T-helper 2 cell (primary cell): Measurements from ENCODE around the gene MYO18A.
"Not testable (repeated sequence)": the region's sequence is repeated elsewhere in the genome, so short reads cannot be mapped to it uniquely, and the experiment has no call there.

Source experiments
- DNase-seq, 5 experiments: peaks; one replicate each; pipeline versions ENCODE4 v3.0.0 to v3.0.0-alpha.2; 2012 to 2022
- total RNA-seq, 2 donors: gene quantifications; one replicate each; lab custom pipeline; 2026; lab: John Stamatoyannopoulos, UW

Gene MYO18A, protein sequence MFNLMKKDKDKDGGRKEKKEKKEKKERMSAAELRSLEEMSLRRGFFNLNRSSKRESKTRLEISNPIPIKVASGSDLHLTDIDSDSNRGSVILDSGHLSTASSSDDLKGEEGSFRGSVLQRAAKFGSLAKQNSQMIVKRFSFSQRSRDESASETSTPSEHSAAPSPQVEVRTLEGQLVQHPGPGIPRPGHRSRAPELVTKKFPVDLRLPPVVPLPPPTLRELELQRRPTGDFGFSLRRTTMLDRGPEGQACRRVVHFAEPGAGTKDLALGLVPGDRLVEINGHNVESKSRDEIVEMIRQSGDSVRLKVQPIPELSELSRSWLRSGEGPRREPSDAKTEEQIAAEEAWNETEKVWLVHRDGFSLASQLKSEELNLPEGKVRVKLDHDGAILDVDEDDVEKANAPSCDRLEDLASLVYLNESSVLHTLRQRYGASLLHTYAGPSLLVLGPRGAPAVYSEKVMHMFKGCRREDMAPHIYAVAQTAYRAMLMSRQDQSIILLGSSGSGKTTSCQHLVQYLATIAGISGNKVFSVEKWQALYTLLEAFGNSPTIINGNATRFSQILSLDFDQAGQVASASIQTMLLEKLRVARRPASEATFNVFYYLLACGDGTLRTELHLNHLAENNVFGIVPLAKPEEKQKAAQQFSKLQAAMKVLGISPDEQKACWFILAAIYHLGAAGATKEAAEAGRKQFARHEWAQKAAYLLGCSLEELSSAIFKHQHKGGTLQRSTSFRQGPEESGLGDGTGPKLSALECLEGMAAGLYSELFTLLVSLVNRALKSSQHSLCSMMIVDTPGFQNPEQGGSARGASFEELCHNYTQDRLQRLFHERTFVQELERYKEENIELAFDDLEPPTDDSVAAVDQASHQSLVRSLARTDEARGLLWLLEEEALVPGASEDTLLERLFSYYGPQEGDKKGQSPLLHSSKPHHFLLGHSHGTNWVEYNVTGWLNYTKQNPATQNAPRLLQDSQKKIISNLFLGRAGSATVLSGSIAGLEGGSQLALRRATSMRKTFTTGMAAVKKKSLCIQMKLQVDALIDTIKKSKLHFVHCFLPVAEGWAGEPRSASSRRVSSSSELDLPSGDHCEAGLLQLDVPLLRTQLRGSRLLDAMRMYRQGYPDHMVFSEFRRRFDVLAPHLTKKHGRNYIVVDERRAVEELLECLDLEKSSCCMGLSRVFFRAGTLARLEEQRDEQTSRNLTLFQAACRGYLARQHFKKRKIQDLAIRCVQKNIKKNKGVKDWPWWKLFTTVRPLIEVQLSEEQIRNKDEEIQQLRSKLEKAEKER (N-terminal part only)
- 250 to 408 reads per million in 2 donors for total RNA-seq

DNA sequence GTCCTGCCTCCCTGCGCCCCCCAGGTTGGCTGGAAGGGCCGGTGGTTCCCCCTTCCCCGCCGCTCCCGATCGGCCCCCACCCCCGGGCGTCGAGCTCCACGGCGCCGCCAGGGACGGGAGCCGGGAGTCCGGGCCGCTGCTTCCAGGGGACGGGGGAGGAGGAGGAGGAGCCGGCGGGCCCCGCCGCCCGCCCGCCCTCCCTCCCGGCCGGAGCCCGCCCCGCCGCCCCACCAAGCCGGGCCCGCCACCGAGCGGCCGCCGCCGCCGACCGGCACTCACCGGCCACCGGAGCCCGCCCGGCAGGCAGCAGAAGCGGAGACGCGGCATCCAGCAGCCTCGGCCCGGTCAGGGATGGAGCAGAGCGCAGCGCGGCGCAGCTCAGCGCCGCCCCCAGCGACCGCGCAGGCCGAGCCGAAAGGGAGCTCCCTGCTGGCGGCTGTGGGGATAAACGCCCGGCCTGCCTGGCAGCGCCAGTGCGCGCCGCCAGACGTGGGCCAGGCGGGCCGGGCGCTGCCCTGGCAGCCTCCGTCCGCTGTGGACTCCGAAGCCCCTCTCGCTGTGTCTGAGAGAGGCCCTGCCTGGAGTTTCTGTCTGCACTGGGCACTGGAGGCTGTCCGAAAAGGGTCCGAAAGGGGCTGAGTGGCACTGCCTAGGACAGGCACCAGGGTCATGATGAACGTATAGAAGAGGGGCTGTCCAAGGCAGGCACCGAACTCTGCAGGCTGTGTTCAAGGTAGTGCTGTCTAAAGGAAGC lies at the start of gene MYO18A:
Gene MYO18A, minus strand, starts transcription at position 365 of the 754 bp plus-strand sequence. CDS start 13,458 bp downstream, outside the sequence.
- DNase-seq: peak; percentile 58 to 82 (median 68)

DNA sequence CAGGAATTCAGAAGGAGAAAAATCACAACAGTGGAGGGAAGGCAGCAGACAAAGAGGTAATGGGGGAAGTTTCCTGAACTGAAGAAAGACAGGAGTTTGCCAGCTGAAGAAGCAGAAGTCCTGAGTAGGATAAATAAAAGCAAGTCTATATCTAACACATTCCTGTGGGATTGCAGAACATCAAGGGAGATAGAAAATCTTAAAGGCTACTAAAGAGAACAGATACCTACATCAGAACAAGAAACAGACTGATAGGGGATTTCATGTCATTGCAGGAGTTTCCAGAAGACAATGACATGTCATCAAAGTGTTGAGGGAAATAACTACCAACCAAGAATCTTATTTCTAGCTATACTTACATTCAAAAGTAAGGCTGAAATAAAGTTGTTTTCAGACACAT lies 45.2 kb upstream of the MYO18A start:
- DNase-seq: no peak

DNA sequence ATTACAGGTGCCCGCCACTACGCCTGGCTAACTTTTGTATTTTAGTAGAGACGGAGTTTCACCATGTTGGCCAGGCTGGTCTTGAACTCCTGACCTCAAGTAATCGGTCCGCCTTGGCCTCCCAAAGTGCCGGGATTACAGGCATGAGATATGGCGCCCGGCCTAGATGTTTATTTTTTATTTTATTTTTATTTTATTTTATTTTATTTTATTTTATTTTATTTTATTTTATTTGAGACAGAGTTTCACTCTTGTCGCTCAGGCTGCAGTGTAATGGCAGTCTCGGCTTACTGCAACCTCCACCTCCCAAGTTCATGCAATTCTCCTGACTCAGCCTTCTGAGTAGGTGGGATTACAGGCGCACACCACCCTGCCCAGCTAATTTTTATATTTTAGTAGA lies 41.1 kb upstream of the MYO18A start:
- not testable (repeated sequence) for DNase-seq

DNA sequence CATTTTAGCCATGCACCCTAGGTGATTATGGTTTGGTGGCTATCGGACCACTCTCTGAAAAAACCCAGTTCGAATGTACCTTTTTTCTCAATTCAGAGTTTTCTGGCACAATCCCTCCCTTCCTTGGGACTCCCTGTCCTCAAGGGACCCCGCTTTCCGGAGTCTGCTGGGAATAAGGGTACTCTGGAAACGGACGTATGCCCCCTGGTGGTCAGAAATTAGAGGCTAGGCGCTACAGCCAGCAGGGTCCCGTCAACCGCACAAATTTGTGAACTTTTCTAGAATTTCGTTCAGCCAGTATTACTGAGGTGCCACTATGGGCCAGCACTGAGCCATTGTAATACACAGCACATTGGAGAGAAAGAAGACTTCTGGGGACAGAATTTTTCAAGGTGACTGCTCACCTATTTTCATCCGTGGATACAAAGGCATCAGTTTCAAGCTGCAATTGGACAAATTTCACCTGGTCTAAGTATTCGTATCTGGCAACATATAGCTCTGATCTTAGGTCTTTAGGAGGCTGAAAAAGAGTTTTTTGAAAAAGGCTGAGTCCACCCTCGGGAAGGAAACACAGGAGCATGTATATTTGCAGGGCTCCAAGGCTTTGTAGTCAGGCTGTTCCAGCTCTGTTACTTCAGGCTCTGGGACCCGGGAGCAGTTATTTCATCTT lies 39.3 kb upstream of the MYO18A start:
- peak; percentile 24 to 69 (median 48) for DNase-seq

DNA sequence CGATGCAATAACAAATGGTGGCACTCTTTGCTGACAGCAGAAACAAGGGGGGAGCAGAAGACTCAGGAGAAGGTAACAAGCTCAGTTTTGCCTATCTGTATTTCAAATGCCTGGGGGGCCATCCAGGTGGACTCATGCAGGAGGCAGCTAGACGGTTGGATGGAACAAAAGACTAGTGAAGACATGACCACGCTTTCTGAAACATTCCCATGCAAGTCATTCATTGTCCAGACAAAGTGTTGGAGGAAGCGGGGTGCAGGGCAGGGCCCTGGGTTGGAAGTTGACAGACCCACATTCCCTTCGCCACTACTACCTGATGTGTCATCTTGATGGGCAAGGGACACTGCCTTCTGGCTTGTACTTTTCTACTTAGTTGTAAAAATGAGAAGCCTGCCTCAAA lies 36.7 kb upstream of the MYO18A start:
- no peak for DNase-seq

DNA sequence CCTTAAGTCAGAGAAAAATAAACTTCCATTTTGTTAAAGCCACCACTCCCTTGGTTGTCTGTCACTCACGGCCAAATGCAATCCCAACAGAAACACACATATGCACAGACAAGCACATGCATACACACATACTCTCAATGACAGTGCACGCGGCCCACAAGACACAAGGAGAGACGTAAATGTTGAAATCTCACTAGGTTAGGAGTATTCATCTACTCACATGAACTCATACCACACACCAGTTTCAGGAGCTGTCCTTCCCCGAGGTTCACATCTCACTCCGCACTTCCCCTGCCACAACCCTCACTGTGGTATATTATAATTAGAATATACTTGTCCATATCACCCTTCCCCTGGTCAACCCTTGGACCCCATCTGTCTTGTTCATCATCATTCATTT lies 36.0 kb upstream of the MYO18A start:
- no peak for DNase-seq

- DNase-seq: no peak
These were observed 35.5 kb upstream of the MYO18A start for GRCh38 chr17:29215717-29216116.

DNA sequence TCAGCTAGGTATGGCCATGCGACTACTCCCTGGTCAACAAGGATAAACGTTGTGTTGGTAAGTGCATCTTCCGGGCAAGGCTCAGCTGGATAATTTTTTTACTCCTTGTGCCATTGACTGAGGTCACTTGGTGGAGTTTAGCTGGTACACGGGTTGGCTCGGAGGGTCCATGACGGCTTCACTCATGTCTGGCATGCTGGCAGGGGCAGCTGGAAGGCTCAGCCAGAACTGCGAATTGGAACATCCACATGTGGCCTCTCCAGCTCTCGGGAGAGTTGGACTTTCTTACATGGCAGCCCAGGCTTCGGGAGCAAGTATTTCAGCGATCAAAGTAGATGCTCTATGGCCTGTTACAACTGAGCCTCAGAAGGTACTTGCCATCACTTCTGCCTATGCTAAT lies 35.0 kb upstream of the MYO18A start:
- DNase-seq: no peak

DNA sequence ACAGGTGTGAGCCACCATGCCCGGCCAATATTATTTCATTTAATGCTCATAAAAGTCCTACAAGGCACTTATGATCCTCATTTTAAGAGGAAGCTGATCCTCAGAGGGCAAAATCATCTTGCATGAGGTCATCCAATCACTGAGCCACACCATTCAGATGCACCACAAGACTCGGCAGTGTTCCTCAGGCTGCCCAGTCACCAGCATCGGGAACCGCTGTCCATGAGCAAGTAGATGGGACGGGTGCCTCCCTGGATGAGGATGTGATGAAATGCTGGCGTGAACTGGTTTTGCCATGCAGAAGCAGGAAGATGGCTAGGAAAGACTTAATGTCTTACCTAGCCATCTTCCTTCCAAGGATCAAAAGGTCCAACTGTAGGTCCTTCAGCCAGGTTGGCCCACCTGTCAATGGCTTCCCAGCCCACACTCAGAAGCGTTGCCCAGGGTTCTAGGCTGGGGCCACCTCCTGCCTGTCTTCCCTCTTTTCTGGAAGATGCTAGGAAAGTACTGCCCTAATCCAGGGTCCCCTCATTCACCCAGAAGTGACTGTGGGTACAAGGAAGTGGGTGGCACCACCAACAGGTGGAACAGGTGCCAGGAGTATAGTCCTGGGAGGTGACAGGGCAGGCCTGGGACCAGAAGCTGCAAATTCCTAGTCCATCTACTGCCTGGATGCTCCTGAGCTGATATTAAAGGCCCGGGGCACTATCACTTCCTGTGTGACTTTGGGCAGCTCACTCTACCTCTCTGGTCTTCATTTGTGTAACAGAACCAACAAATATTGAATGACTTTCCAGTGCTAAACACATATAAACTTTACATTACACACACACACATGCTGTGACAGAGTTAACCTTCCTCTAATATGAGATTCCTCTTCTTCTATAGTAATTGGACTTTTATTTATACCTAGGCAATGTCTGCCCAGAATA lies 34.3 kb upstream of the MYO18A start:
- DNase-seq: no peak

- DNase-seq: no peak
These were observed 32.5 kb upstream of the MYO18A start for GRCh38 chr17:29212681-29213121.

DNA sequence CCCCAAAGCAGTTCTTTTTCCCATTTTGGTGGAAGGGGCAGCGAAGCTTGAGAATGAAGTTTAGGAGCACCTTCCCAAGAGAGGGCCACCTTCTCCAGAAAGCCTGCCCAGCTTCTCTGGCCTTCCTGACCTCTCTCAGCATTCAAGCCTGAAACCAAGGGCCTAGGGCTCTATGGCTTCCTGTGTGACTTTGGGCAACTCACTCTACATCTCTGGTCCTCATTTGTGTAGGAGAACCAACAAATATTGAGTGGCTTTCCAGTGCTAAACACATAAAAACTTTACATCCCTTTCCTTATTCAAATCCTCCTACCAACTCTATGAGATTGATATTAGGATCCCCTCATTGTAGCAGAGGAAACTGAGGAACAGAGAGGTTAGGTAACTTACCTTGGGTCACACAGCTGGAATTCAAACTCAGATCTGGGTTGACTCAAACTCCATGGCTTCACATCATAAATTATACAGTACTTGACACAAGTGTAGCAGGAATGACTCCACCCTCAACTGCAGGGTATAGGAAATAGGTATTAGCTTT lies 32.0 kb upstream of the MYO18A start:
- no peak for DNase-seq

DNA sequence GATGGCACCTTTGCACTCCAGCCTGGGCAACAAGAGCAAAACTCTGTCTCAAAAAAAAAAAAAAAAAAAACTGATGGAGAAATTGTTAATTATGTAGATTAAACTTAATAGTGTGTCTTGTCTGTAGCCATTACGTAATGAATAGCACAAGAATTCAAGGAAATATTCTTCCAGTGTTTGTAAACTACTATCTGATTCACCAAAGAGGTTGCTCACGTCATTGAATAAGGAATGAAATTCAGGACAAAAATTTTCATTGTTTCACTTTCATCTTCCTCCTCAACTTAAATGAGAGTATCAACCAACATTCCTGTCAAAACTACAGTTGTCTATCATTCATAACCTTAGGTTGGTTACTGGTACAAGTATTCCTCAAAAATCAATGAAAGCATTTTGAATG lies 30.7 kb upstream of the MYO18A start:
- DNase-seq: no peak

GRCh38 chr17:29209073-29209472 lies 28.9 kb upstream of the MYO18A start:
- DNase-seq: no peak

DNA sequence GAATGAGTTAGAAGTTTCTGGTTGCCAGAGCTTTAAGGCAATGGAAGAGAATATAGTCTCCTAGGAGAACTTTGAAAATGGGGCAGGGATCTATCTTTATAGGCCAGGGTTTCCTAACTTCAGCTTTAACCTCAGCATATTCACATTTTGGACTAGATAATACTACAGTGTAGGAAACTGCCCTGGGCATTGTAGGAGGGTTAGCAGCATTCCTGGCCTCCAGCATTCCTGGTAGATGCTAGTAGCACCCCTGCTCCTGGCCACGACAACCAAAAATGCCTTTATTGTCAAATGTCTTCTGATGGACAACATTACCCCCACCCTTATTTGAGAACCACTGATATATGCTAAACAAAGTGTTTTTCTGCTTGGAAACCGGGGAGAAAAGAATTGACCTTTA lies 27.8 kb upstream of the MYO18A start:
- no peak for DNase-seq

DNA sequence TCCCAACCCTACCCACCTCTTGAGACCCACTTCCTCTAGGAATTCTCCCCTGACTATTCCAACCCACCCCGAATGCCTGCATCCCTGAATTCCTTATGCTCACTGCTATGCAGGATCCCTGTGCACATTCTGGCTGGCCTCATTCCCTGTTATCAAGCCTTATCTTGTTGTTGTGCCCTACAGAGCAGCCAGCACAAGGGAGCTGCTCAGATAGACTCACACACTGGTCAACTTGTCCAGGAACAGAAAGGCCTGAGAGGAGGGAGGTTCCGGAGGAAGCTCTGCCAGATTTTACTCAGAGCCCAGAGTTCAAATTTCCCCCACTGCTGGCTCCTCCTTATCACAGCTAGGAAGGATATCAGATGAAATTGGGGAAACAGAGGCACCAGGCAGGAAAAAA lies 24.8 kb upstream of the MYO18A start:
- DNase-seq: no peak

- DNase-seq: not testable (repeated sequence)
These were observed 24.0 kb upstream of the MYO18A start for GRCh38 chr17:29204068-29204804.

DNA sequence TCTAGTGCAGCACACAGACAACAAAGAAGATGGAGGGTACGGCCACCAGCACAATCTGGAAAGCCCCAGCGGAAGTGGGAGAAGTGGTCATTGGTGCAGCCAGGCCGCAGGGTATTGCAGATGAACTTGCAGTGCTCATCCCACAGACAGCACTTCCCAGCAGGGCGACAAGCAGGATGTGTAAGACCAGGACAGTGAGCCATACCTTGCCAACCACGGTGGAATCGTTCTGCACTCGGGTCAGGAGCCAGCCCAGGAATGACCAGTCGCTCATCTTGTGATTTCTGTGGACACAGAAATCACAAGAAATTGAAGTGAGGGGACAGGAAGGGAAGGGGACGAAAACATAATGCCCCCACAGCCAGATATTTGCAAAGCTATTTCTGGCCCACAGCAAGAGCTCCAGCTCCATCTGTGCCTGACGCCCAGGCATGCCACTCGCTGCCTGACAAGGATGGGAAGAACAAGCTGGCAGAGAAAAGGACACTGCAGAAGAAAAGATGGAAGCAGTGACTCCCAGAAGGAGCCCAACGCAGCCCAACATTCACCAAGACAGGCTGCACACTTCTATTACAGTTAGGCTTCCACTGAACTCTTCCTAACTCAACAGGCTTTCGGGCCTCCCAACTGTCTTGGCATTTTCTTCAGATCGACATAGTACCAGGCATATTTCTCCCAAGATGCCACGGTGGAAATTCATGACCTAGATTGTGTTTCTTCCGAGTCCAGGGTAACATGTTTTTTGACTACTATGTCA lies 17.5 kb upstream of the MYO18A start:
- no peak for DNase-seq

GRCh38 chr17:29196769-29197515 lies 16.7 kb upstream of the MYO18A start:
- no peak for DNase-seq
